Liver (tissue), 9 donors: ENCODE measurements around the gene NXPH4. TPM values are rescaled to one million over a fixed set of nuclear protein-coding genes. Genes with fewer than 3 reads are reported as not detected.

Source experiments
- DNase-seq: peaks from one replicate; pipeline ENCODE4 v3.0.0-alpha.2; 2017; ENCODE audit warnings: low spot score
- H3K27ac ChIP-seq, 2 donors: one replicate each; pipeline ENCODE4 v1.7.0; 2013; ENCODE audit warnings: inconsistent platforms in 2 of 2, low read length in 2 of 2, control low read depth in 1 of 2, low read depth in 1 of 2, mild to moderate bottlenecking in 1 of 2
- H3K27me3 ChIP-seq, 4 donors: one replicate each; pipeline versions ENCODE4 v1.6.1 to v1.7.0; 2013; ENCODE audit warnings: low read length in 3 of 4, inconsistent platforms in 1 of 4, mild to moderate bottlenecking in 1 of 4, moderate library complexity in 1 of 4; ENCODE audit not compliant: control insufficient read depth in 4 of 4, insufficient read depth in 4 of 4
- H3K36me3 ChIP-seq, 4 donors: one replicate each; pipeline versions ENCODE4 v1.6.1 to v1.7.0; 2013; ENCODE audit warnings: low read length in 3 of 4, mild to moderate bottlenecking in 3 of 4, low read depth in 1 of 4, moderate library complexity in 1 of 4; ENCODE audit not compliant: control insufficient read depth in 4 of 4, insufficient read depth in 3 of 4
- H3K4me1 ChIP-seq, 4 donors: one replicate each; pipeline versions ENCODE4 v1.6.1 to v1.7.0; 2013; ENCODE audit warnings: low read length in 3 of 4, mild to moderate bottlenecking in 3 of 4, moderate library complexity in 1 of 4; ENCODE audit not compliant: control insufficient read depth in 4 of 4, insufficient read depth in 4 of 4
- H3K4me3 ChIP-seq, 3 donors: one replicate each; pipeline versions ENCODE4 v1.6.1 to v1.7.0; 2013; ENCODE audit warnings: low read length in 3 of 3, control low read depth in 1 of 3, low read depth in 1 of 3, mild to moderate bottlenecking in 1 of 3
- H3K9ac ChIP-seq, 2 donors: one replicate each; pipeline ENCODE4 v1.7.0; 2013; ENCODE audit warnings: low read length in 2 of 2, mild to moderate bottlenecking in 2 of 2, moderate library complexity in 2 of 2, control low read depth in 1 of 2, low read depth in 1 of 2
- H3K9me3 ChIP-seq, 4 donors: one replicate each; pipeline versions ENCODE4 v1.6.1 to v1.7.0; 2013; ENCODE audit warnings: low read length in 3 of 4; ENCODE audit not compliant: control insufficient read depth in 4 of 4
- ATF3 ChIP-seq: IDR thresholded peaks from 2 replicates; pipeline ENCODE4 v1.6.1; 2016; ENCODE audit warnings: antibody characterized with exemption
- CTCF ChIP-seq: fragments of 150-350 bp; IDR thresholded peaks from 2 replicates; pipeline ENCODE4 v1.5.1; 2017; ENCODE audit warnings: improper control_type of control experiment, low read depth, low read length; ENCODE audit not compliant: missing input control
- EGR1 ChIP-seq, 2 donors: IDR thresholded peaks; 2 replicates each; pipeline ENCODE4 v1.6.1; 2016 to 2018; ENCODE audit warnings: antibody characterized with exemption in 2 of 2, low read depth in 2 of 2
- FOXA1 ChIP-seq: IDR thresholded peaks from 2 replicates; pipeline ENCODE4 v1.6.1; 2016; ENCODE audit warnings: antibody characterized with exemption
- FOXA2 ChIP-seq: IDR thresholded peaks from 2 replicates; pipeline ENCODE4 v1.6.1; 2016; ENCODE audit warnings: antibody characterized with exemption
- GABPA ChIP-seq, 2 donors: IDR thresholded peaks in 1 of 2; conservative IDR thresholded peaks in 1 of 2; 2 replicates each; pipeline ENCODE4 v1.6.1; 2016; ENCODE audit warnings: antibody characterized with exemption in 2 of 2, mild to moderate bottlenecking in 1 of 2, moderate library complexity in 1 of 2
- HNF4A ChIP-seq, 2 donors: conservative IDR thresholded peaks; 2 replicates each; pipeline ENCODE4 v1.6.1; 2016; ENCODE audit warnings: antibody characterized with exemption in 2 of 2, mild to moderate bottlenecking in 2 of 2
- HNF4G ChIP-seq: IDR thresholded peaks from 2 replicates; pipeline ENCODE4 v1.6.1; 2016; ENCODE audit warnings: antibody characterized with exemption
- JUND ChIP-seq, 2 donors: IDR thresholded peaks; 2 replicates each; pipeline ENCODE4 v1.6.1; 2016; ENCODE audit warnings: antibody characterized with exemption in 2 of 2
- MAX ChIP-seq: IDR thresholded peaks from 2 replicates; pipeline ENCODE4 v1.6.1; 2016; ENCODE audit warnings: antibody characterized with exemption
- NR2F2 ChIP-seq: IDR thresholded peaks from 2 replicates; pipeline ENCODE4 v1.6.1; 2016; ENCODE audit warnings: antibody characterized with exemption
- RAD21 ChIP-seq, 2 donors: IDR thresholded peaks; 2 replicates each; pipeline ENCODE4 v1.6.1; 2016; ENCODE audit warnings: antibody characterized with exemption in 2 of 2, mild to moderate bottlenecking in 2 of 2
- REST ChIP-seq: IDR thresholded peaks from 2 replicates; pipeline ENCODE4 v1.6.1; 2016; ENCODE audit warnings: antibody characterized with exemption, mild to moderate bottlenecking
- RXRA ChIP-seq, 2 donors: IDR thresholded peaks; 2 replicates each; pipeline ENCODE4 v1.6.1; 2017 to 2018; ENCODE audit warnings: antibody characterized with exemption in 2 of 2, mild to moderate bottlenecking in 1 of 2
- SP1 ChIP-seq: IDR thresholded peaks from 2 replicates; pipeline ENCODE4 v1.6.1; 2018; ENCODE audit warnings: antibody characterized with exemption, mild to moderate bottlenecking
- TAF1 ChIP-seq: conservative IDR thresholded peaks from 2 replicates; pipeline ENCODE4 v1.6.1; 2016; ENCODE audit warnings: antibody characterized with exemption, mild to moderate bottlenecking
- YY1 ChIP-seq: IDR thresholded peaks from 2 replicates; pipeline ENCODE4 v1.6.1; 2016; ENCODE audit warnings: antibody characterized with exemption, mild to moderate bottlenecking
- ZBTB33 ChIP-seq: IDR thresholded peaks from 2 replicates; pipeline ENCODE4 v1.6.1; 2016; ENCODE audit warnings: antibody characterized with exemption
- WGBS: extraction: QIAGEN DNeasy Blood & Tissue Kit; methylation state at CpG from one replicate; pipeline ENCODE4 v1.1.7; 2013; 5-methylcytosine and 5-hydroxymethylcytosine counted together
- polyA plus RNA-seq, 2 donors: library from polyadenylated mRNA; stranded (reverse) in 1 of 2; unstranded in 1 of 2; fragments of 200-250 nt in 1 of 2; fragments of >200 nt in 1 of 2; fragmentation: Nextera tagmentation in 1 of 2; extraction: Ambion mirVana in 1 of 2; gene quantifications; one replicate each; pipeline versions ENCODE4 v1.2.1 to v1.2.3, GENCODE V29; 2013 to 2015
- total RNA-seq, 2 donors: library from RNA; depleted of rRNA; stranded (reverse); fragments of >200 nt; gene quantifications; one replicate each; pipeline ENCODE4 v1.2.3, GENCODE V29; 2014
- donor health status: healthy.
- donor health status: healthy.
- donor health status: healthy.
- donor health status: healthy.
- donor health status: healthy.

The NXPH4 gene
- total and polyA plus RNA-seq, 4 donors = 0.15 TPM; not detected in 3

- 17% methylated on average over 16 of the region's 16 CpGs for WGBS
- DNase-seq = peak; percentile 84
- H3K4me1 ChIP-seq = peaks cover 4 to 23% (median 10%) of the 10 kb centered on the region in 4 donors
- H3K27me3 ChIP-seq = peaks cover 0 to 9% (median 5%) of the 10 kb centered on the region in 4 donors
- H3K27ac ChIP-seq = no peak overlapping the region
- H3K4me3 ChIP-seq = no peak overlapping the region
- H3K9me3 ChIP-seq = no peaks in the 10 kb centered on the region
- no peak overlapping the region for H3K9ac ChIP-seq
- TF ChIP-seq TAF1 (no peak), JUND (IDR thresholded peaks at IDR 0.05) (no peak), FOXA2 (no peak), CTCF (peak; percentile 91), EGR1 (IDR thresholded peaks at IDR 0.05; ENCODE audit: low read depth in 2 of 2) (no peak), MAX (no peak), HNF4A (conservative IDR thresholded peaks at IDR 0.05) (no peak), FOXA1 (no peak), NR2F2 (no peak), SP1 (no peak), HNF4G (no peak), YY1 (no peak), RXRA (IDR thresholded peaks at IDR 0.05) (no peak), ATF3 (no peak), RAD21 (IDR thresholded peaks at IDR 0.05) (peak; percentile 83 to 87), ZBTB33 (no peak), GABPA (IDR thresholded peaks at IDR 0.05 in 1 of 2, conservative IDR thresholded peaks at IDR 0.05 in 1 of 2) (no peak)
- H3K36me3 ChIP-seq = peaks cover 18 to 47% (median 19%) of the 10 kb centered on the region in 4 donors
These were observed 3.4 kb upstream of the NXPH4 start for GRCh38 chr12:57213058-57213715.

GRCh38 chr12:57213763-57214397 is 2.7 kb upstream of the NXPH4 start:
- H3K4me3 ChIP-seq = no peak overlapping the region
- DNase-seq = no peak
- peaks cover 0 to 9% (median 5%) of the 10 kb centered on the region in 4 donors for H3K27me3 ChIP-seq
- WGBS = 74% methylated on average over 4 of the region's 4 CpGs
- H3K9ac ChIP-seq = no peak overlapping the region
- no peaks in the 10 kb centered on the region for H3K9me3 ChIP-seq
- peaks cover 4 to 23% (median 10%) of the 10 kb centered on the region in 4 donors for H3K4me1 ChIP-seq
- no peak overlapping the region for H3K27ac ChIP-seq
- peaks cover 16 to 40% (median 19%) of the 10 kb centered on the region in 4 donors for H3K36me3 ChIP-seq
- no peak for TF ChIP-seq CTCF
- TF ChIP-seq RAD21 (IDR thresholded peaks at IDR 0.05) = no peak
- TF ChIP-seq GABPA (IDR thresholded peaks at IDR 0.05 in 1 of 2, conservative IDR thresholded peaks at IDR 0.05 in 1 of 2) = no peak
- TF ChIP-seq RXRA (IDR thresholded peaks at IDR 0.05) = no peak
- TF ChIP-seq SP1 = no peak
- TF ChIP-seq HNF4G = no peak
- TF ChIP-seq HNF4A (conservative IDR thresholded peaks at IDR 0.05) = no peak
- no peak for TF ChIP-seq EGR1 (IDR thresholded peaks at IDR 0.05; ENCODE audit: low read depth in 2 of 2)
- TF ChIP-seq MAX = no peak
- no peak for TF ChIP-seq REST
- no peak for TF ChIP-seq JUND (IDR thresholded peaks at IDR 0.05)
